GM19035 (cell line): Measurements from ENCODE around the gene CCDC40.

ENCODE experiments used
- ATAC-seq: cut with Tn5 transposase; IDR thresholded peaks from one replicate; pipeline ENCODE4 v1.9.1; 2021; ENCODE audit not compliant: unreplicated experiment

Gene CCDC40

GRCh38 chr17:80000981-80001775, 35.3 kb upstream of the CCDC40 start:
- ATAC-seq: no peak

GRCh38 chr17:80002070-80002641, 34.3 kb upstream of the CCDC40 start:
- no peak for ATAC-seq

GRCh38 chr17:80002690-80003490, 33.6 kb upstream of the CCDC40 start:
- no peak for ATAC-seq

GRCh38 chr17:80003969-80004368, 32.5 kb upstream of the CCDC40 start:
- ATAC-seq: no peak

GRCh38 chr17:80005360-80006338, 30.8 kb upstream of the CCDC40 start:
- no peak for ATAC-seq

- ATAC-seq: no peak
Observed at GRCh38 chr17:80006339-80006720, 30.1 kb upstream of the CCDC40 start.

GRCh38 chr17:80006811-80007752, 29.4 kb upstream of the CCDC40 start:
- no peak for ATAC-seq

GRCh38 chr17:80007939-80008338, 28.5 kb upstream of the CCDC40 start:
- no peak for ATAC-seq

GRCh38 chr17:80008383-80008840, 28.0 kb upstream of the CCDC40 start:
- ATAC-seq: no peak

GRCh38 chr17:80008848-80009247, 27.6 kb upstream of the CCDC40 start:
- no peak for ATAC-seq

GRCh38 chr17:80009391-80010282, 26.8 kb upstream of the CCDC40 start:
- ATAC-seq: no peak

GRCh38 chr17:80010283-80010858, 26.1 kb upstream of the CCDC40 start:
- no peak for ATAC-seq

- ATAC-seq: no peak
Observed at GRCh38 chr17:80011989-80012555, 24.4 kb upstream of the CCDC40 start.

GRCh38 chr17:80012765-80013741, 23.4 kb upstream of the CCDC40 start:
- ATAC-seq: no peak

- no peak for ATAC-seq
Observed at GRCh38 chr17:80017226-80018010, 19.0 kb upstream of the CCDC40 start.
